DMS114 treated with DMSO at 0.1 percent for 48 hours (cell line): ENCODE data around the gene ACOXL.
"Not testable (repeated sequence)": the region's sequence is repeated elsewhere in the genome, so short reads cannot be mapped to it uniquely, and the experiment has no call there.

Experiments used
- DNase-seq: peaks from one replicate; lab custom pipeline; 2025; ENCODE audit not compliant: unreplicated experiment; lab: John Stamatoyannopoulos, UW

The ACOXL gene

DNA sequence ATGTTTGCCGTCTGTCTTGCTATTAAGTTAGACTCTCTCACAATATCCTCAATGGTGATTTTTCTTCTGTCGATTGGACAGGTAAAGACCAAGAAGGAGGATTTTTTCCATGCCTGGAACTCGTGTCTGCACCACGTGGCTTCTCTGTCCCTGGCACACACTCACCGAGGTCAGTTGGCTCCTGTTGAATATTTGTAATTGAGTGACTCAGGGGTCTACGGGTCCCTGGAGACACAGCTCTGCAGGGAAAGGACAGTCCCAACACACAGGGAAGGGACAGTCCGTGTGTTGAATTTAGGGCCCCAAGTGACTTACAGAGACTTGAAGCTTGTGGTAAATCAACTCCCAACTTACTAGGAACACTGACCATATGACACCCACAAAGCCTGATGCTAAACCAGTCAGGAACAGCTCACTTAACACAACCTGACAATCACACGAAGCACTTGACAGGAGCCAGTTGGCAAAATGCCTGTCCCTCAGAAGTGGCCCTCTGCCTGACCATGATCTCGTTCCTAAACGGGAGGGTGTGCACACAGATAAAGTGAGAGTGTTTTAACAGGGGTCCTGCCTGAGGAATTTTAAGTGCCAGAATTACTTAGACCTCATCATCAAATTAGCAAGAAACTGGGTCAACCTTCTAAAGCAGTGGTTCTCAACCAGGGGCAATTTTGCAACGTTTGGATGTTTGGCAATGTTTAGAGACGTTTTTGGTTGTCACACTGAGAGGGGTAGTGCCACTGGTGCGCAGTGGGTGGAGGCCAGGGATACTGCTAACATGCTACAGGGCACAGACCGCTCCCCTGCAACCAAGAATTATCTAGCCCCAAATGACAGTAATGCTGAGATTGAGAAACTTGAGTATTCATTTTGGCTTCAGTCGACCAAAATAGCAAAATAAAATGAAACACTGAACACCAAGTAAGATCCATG lies 299.4 kb downstream of the ACOXL start:
- no peak for DNase-seq

DNA sequence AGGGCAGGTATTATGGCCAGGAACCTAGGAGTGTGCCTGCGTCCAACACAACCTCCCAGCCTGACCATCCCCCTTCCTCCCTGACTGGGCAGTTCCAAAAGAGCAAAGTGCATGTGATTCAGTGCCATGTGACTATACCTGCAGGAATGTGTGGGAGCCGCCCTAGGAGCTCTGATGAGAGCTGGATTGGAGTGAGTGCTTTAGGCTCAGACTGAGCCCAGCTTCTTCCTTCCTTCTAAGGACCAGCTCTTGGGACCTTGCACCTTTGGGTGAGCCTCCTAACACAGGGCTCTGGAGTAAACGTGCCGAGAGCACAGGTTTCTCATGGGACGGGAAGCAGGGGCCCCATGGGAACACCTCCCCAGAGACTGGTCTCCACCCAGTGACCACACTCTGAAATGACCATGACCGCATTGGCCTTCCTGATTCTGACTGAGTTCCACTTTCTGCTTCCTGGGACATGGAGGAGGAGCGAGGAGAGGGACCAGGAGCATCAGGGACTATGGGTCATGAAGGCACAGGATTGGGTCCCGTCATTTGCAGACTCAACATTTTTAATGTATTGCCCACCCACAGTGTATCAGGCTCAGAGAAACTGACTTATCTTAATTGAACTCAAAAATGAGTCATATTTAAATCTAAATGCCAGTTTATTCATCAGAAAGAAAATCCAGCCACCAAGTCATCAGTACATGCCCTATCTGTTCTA lies 300.5 kb downstream of the ACOXL start:
- no peak for DNase-seq

DNA sequence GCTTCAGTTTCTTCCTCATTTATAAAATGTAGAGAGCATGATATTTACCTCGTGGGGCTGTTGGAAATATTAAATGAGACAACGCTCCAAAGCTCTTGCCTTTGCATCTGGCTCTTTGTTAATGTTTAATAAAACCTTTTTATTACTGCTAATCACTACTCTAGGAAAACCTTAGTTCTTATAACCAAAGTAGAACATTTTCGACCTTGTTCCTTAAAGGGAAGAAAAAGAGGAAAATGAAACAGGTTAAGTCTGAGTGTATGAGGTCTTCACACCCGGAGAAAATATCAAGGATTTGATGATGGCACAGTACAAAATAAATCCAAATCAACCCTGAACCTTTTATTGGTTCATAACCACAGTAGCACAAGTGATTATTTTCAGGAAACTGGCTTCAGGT lies 301.8 kb downstream of the ACOXL start:
- DNase-seq = no peak

DNA sequence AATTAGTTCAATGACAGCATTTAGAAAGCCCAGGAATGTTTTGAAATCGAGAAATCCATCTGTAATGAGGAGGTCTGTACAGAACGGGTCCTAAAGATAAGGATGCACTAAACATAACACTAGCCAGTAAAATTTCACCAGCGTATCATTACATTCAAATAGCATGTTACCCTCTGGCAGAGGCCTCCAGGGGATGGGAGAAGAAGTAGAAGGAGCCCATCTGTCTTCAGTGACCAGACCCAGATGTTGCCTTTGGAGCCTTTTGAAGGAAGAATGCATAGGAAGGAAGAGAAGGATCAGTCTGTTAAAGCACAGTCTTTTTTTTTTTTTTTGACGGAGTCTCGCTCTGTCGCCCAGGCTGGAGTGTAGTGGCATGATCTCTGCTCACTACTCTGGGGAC lies 302.2 kb downstream of the ACOXL start:
- no peak for DNase-seq

DNA sequence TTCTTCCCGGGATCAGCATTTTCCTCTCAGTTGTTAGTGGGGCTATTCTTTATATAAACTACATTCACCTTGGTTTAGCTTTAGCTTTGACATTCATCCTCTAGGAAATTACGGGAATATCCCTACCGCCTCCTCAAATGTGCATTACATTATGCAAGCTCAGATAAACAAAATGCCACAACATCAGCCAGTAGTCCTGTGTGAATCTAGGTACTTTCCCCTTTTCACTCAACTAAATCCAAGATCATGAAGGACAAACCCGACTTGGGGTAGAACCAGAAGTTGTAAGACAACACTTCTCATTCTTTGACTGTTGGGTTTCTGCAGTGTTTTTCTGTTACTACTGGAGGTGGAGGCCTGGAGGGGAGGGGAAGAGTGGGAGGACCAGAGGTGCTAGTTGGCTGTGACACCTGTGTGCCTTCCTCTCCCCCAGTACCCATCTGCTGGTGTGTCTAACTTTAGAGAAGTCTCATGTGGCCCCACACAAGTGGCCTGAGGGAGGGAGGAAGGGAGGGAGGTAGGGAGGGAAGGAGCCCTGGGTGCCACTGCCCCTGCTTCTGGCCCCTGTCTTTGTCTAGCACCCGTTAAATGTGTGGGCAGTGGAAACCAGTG lies 303.6 kb downstream of the ACOXL start:
- DNase-seq = no peak

DNA sequence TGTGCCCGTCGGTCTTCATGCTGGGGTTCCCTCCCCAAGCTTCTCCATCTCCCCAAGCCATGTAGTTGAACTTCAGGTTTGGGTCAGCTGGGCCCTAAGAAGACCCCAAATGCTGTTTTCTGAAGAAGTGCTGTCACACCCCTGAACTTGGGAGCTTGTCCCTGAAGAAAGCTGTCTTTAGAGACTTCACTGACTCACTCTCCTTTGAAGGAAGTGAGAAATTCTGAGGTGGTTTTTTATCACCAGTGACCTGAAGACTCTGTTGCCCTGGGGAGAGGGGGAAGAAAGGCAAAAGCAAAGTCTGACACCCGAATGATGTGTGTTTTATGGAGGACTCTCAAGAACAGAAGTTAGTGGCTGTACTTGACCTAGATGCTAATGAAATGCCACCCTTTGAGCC lies 304.8 kb downstream of the ACOXL start:
- no peak for DNase-seq

DNA sequence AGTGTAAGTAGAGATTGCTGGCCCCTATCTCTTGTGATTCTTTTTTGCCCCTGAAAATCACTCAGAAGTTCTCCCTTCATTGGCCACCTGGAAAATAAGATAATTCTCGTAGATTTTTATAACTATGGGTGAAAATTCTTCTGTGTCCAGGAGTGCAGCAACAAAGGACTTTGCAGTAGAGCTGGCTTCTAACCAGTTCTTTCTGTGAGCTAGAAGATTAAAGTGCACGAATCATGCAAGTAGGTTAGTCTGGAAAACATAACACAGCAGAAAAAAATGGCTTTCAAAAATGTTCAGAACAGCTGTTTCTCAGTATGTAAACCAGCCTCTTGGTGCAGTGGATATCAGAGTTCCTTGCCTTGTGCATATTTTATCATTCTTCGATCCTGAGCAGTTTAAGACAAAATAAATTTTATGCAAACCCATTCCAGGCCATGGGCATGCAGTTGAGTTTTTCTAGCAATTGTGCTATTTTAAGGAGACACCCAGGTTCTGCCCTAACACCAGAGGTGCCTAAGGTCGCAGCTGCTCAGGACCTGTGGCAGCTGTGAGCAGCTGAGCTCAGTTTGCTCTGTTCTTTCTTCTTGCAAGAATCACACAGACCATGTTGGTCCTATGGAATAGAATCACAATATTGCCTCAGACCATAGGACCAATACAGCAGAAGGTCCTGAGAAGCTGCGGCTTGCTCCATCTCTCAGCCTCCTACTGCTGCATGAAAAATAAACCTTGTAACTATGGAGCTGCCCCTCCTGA lies 307.4 kb downstream of the ACOXL start:
- no peak for DNase-seq

DNA sequence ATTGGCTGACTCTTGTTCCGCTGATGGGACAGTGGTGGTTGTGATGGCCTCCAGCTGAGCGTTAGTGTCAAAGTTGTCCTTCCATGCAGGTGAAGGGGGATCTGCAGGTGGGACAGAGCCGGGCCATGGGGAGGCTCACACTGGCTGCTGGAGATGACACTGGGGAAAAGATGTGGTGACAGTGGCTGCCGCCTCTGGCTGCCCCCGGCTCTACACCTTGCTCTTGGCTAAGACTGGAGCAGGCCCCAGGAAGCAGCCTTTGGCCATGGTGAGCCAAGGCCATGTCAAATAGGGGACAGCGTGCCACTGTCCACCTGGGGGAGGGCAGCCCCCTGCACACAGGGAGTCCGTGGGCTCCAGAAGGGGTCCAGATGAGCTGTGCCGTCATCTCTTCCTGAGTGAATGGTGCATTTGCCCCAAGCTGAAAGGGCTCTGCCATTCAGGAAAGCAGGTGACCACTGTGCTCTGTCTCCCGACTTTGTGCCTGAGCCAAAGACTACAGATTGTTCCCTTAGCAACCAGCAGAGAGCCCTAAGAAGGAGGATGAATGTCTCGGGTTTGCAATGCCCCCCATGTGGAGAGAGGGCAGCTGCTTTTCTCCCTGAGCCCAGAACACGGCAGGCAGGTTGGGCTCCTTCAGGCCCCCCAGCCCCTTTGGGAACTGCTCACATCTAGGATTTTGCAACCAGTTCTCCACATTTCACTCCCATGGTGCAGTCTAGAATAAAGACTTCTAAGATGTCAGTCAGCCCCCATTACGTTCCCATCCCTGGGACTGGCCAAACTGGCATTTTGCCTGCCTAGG lies 309.2 kb downstream of the ACOXL start:
- no peak for DNase-seq

DNA sequence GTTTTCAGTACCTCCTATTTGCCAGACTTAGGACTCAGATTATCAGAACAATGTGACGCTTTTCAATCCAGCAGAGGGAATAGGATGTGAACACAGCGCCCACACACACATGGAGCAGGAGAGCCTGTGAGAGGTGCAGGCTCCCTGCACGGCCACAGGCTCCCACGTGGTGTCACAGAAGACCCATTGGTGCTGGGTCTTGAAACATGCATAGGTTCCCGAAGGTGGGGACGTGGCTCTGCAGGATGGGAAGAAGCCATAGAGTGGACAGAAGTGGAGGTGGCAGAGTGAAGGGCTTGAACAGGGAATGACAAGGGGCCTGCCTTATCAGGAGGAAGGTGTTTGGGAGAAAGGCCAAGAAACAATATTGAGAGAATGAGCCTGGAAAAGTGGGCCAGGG lies 309.9 kb downstream of the ACOXL start:
- no peak for DNase-seq

DNA sequence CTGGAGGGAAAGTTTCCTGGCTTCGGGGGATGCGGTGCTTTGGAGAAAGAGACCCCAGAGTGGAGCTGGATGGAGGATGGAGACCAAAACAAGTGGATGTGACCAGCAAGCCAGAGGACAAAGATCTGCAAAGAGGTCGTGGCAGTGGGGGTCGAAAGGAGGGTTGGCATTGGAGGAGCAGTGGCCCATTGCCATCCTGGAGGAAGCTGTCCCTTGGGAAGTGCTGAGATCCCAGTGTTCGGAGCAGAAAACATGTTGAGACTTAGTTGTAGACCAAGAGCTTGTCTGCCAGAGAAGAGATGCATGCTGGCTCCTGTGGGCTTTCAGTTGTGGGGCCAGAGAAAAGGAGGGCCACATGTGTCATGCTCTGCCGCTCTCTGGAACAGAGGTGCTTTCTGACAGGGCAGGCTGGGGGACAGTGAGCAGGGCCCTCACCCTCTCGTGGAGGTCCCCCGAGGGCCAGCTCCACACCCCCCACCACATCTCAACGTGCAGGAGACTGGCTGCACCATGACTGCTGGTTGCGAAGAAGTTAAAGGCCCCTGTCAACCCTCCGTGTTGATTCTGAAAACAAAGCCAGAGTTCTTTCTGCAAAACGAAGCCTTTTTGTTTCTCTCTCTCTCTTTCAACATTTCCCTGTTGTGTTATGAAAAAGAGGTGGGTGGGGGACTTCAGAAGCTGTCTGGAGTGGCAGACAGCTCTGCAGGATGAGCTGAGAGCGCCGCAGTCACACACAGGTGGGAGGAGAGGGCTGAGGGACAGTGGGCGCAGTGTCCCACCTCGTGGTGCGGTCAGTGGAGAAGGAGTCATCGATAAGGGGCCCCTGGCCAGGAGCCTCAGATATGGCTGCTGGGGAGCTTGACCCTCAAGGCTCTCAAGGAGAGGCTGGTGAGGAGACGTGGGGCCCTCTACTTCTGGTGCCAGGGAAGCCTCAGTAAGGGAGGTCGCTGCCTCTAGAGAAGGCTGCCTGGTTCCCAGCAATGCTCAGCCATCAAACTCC lies 310.7 kb downstream of the ACOXL start:
- DNase-seq = no peak

DNA sequence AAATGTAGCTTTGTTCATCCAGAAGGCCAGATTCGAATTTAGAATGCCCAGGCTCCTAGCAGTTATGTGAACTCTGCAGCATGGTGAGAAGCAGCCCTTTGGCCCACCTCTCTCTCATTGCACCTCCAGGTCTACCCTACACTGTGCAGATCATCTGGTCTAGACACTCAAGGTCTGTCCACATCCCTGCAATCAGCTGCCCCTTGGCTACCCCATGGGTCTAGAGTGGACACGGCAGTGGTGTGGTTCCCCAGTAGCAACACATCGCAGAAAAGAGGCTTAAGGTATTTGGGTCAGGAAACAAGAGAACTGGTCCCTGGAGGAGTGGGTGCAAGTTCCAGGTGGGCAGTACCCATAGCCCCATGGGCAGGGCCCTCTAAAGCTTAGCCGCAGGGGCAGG lies 311.7 kb downstream of the ACOXL start:
- no peak for DNase-seq

DNA sequence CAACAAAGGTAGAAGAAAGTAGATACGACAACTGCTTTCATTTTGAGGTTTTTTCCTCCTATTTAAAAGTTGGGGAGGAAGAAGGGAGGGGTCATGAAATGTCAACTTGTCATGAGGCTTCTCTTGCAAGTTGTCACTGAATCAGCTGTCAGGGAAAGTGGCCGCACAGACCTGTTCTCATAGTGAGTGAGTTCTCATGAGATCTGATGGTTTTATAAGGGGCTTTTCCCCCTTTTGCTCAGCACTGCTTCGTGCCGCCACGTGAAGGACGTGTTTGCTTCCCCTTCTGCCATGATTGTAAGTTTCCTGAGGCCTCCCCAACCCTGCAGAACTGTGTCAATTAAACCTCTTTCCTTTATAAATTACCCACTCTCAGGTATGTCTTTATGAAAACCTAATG lies 312.9 kb downstream of the ACOXL start:
- DNase-seq = not testable (repeated sequence)

DNA sequence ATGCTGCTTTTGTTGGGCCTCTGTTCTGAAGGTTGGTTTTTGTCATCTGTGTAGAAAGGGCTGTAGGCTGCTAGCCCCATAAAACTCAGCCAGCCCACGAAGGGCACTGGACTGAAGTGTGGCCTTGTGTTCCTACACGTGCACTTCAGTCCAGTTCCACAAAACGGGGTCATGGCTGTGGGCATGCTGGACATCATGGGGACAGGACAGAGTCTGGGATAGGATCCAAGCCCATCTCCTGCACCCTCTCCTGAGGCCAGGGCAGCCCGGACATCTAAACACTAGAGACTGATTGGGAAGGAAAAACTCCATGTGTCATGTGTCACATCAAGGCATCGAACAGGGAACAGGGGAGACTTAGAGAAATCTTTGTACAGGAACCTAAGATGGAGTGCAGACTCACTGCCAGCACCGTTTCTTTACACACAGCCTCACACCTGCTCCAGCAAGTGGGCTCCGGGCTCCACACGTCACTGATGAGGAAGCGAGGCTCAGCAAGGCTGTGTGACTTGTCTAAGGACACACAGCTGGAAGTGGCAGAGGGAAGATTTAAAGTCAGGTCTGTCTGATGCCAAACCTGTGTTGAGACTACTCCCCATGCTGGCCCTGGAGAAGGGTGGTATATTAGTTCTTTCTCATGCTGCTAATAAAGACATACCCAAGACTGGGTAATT lies 313.5 kb downstream of the ACOXL start:
- DNase-seq = no peak

DNA sequence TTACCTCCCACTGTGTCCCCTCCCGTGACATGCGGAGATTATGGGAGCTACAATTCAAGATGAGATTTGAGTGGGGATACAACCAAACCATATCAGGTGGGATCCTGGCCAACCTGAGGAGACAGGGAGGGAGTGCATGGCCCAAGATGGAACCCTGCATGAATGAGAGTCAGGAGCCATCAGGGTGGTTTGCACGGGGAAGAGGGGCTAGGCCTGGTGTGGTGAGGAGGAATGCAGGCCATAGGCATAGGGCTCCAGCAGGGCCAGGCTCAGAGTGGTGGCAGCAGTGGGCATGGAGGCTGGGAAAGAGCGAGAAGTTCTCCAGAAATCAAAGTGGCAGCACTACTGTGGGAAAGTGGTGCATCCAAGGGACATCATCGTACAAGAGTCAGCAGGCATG lies 314.3 kb downstream of the ACOXL start:
- no peak for DNase-seq

DNA sequence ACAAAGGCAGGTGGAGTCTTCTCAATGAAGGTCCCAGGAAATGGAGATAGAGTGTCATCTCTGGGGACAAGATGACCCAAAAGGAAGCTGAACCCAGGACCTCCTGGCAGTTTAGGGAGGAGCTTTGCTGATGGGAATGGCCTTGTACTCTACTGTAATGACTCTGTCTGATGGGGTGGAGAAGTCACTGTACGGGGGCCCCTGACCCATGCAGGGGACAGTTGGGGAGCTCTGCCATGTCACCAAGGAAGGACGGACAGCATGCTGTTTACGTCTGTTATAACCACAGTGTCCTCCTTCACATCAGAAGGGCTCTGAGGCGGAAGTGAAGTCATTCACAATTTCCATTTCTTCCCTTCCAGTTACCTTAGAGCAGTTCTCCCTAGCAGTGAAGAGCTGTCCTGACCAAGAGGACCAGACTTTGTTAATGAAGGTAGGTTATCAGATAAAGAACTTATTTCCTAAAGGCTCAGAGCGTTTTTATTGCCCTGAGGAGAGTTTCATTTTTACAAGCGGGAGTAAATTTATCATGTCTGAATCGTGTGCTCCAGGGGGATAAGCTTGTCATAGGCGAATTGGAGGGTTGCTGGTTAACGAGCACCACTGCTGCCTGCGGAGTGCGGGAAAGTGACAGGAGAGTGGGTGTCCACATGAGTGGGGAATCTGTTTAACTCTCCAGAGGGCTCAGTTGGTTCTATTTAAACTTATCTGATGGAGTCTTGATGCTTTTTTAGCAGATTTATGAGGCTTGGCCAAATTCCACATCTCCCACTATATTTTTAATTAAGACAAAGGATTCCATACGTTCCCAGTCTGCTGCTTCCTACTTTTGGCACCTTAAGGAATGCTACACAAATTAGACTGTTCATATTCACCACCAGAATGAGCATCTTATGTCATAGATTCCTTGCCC lies 316.7 kb downstream of the ACOXL start:
- no peak for DNase-seq

DNA sequence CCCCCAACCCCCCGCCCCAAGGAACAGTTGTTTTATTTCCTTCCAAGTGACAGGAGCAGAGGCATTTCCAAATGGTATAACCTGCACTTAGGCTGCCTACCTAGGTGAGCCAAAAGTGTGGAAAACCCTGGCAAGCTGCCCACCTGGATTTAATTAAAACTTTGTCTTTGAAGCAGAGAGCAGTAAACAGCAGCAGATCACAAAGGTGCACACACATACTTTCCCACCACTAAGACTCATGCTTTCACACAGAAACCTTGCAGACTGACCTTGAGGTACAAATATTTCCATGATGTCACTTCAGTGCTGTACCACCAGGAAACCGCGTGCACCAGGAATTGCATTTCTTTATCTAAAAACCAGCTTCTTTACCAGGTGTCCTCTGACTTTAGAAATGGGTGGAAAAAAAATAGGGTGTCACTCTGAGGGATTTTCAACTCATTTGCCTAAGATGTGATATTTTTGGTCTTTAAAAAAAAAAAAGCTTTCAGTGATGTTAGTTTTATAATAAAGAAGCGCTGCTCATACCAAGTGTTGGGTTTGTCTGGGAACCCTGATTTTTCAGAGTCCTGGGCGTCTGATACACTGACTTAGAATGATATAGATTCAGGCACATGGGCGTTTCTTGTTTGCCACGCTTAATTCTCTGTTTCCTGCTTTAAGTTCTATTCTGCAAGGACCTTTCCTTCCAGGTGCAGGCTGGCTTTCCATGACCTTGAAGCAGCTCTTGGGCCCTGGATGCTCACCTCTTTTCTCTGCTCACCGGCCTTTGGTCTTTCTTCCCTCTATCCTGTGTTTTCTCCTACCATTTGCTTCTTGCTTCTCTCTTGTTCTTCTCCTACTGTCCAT lies 317.6 kb downstream of the ACOXL start:
- DNase-seq = no peak
